HG03439 (cell line): ENCODE measurements around the gene SLC16A13.
"Not testable (repeated sequence)": the region's sequence is repeated elsewhere in the genome, so short reads cannot be mapped to it uniquely, and the experiment has no call there.

ENCODE experiments used
- ATAC-seq: cut with Tn5 transposase; IDR thresholded peaks from one replicate; pipeline ENCODE4 v1.9.1; 2021; ENCODE audit warnings: mild to moderate bottlenecking, moderate library complexity; ENCODE audit not compliant: unreplicated experiment

Gene SLC16A13

GRCh38 chr17:7027335-7027734, 8.5 kb upstream of the SLC16A13 start:
- ATAC-seq: no peak

DNA sequence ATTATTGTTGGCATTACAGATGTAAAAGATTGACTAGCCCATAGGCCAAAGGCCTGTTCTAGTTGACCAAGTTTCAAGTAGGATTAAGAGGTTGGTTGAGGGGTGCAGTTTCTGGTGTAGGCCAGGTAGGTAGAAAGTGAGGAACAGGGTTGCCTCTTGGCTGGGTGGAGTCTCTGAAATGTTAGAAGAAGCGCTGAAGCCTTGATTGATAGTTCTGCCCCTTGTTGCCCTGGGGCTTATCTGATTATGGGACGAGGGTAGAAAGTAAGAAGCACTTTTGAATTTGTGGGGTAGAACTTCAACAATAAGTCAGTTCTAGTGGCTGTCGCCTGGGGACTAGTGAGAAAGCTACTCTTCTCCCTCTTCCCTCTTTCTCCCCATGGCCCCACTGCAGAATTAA, 6.7 kb upstream of the SLC16A13 start:
- no peak for ATAC-seq

GRCh38 chr17:7029659-7030058, 6.2 kb upstream of the SLC16A13 start:
- no peak for ATAC-seq

DNA sequence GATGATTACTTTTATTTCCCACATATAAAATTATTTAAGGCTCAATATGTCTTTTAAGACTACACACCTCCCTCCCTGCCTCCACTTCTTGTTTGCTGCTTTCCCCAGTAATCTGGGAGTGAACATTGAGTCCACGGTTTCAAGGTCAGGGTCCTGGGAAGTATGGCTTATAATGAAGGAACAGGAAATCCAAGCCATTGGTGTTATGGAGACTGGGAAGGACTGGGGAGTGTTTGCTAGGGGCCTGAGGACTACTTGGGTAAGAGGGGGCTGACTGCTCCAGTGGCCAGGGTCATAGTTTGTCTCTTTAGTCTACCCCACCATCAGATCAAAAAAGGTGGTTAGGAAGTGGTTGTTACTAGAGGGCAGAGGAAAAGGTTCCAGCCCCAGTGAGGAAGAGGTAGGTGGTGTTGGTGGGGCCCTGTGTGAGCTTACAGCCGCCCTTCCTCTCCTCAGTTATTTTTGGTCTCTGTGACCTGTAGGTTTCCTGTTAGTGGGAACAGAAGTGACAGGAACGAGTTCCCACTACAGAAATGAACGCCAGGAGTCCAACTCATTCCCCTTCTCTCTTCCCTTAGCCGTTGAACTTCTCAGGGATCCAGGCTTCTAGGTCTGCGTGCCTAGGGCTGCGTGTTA, 742 bp upstream of the SLC16A13 start:
- peak; percentile 9 for ATAC-seq

GRCh38 chr17:7038025-7038862, 2.4 kb downstream of the SLC16A13 start:
- no peak for ATAC-seq

DNA sequence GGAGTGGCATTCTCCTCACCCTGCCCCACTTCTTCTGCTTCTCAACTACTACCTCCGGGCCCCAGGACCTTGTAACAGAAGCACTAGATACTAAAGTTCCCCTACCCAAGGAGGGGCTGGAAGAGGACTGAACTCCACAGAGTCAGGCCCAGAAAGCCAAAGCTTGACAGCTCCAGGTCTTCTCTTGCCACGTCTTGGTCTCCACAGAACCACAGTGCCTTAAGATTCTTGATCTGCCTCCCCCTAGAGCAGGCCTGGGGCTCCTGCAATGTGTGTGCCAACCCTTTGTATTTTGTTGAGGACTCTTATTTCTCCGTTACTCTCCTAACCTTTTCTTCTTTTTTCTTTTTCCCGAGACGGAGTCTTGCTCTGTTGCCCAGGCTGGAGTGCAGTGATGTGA, 4.0 kb downstream of the SLC16A13 start:
- ATAC-seq: no peak

DNA sequence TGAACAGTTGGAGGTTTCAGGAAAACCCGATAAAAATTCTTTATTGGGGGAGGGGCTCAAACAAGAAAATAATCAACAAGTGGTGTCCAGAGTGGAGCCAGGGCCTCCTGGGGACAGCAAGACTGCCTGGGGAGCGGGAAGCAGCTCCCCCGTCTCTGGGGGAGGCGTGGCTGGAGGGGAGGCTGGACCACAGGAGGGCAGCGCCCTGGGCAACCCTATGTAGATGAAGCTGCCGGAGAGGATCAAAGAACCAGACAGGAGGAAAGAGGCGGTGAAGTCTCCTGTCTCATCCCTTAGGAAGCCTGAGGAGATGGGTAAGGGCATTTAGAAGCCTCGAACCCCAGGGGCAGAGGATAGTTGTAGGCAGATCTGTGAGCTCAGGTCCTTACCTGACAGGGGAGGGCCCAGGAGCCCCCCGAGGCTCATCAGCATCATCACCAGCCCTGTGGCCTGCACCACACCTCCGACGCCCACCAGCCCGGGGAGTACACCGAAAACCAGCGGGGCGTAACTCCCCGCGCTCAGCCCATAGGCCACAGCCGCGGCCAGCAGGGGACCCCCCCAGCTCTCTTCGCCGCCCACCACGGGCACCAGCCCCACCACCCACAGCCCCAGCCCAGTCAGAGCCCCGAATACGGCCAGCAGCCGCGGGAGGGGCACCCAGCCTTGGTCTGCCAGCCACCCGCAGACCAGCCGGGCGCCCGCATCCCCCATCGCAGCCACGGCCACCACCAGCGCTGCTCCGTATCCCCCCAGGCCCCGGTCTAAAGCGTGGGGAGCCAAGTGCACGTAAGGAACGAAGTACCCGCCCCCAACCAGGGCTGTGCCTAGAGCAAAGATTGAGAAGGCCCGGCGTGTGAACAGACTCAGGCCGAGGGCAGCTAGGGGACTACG, 6.0 kb downstream of the SLC16A13 start:
- ATAC-seq: no peak

GRCh38 chr17:7042501-7043181, 6.8 kb downstream of the SLC16A13 start:
- no peak for ATAC-seq

- no peak for ATAC-seq
Measured at GRCh38 chr17:7043182-7043496, 7.3 kb downstream of the SLC16A13 start.

DNA sequence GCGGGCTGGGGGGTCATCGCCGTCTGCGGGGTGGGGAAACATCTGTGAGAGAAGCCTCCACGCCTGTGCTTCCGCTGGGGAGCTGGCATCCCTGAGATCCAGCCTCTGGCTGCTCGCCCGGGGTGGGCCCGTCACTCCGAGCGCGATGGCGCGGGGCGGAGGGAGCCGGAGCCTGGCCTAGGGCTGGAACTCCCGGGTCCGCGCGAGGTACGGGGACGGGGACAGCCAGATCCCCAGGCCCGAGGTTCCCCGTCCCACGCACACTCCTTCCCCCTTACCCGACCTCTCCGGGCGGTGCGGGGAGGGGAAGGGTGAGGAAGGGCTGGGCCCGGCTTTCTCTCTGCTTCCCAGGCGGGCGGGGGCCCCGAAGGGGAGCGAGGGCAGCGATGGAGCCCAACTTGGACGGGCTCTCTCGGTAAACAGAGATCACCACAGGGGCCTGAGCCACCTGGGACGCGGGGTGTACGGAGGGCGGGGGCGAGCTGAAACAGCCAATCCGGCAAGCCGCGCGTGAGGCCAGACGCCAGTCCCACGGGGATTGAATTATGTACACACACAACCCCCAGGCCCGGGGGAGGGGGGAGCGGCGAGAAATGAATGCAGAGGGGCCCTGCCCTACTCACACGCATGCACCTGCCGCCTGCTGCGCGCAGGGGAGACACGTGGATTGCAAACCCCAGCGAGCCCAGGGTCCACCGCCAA, 7.8 kb downstream of the SLC16A13 start, which contains the start of gene SLC16A11:
Gene SLC16A11, minus strand, starts transcription at position 596 of the 702 bp plus-strand sequence. Its CDS starts 579 bp downstream, at position 17.
- ATAC-seq: no peak

GRCh38 chr17:7045492-7046126, 9.8 kb downstream of the SLC16A13 start:
- no peak for ATAC-seq

DNA sequence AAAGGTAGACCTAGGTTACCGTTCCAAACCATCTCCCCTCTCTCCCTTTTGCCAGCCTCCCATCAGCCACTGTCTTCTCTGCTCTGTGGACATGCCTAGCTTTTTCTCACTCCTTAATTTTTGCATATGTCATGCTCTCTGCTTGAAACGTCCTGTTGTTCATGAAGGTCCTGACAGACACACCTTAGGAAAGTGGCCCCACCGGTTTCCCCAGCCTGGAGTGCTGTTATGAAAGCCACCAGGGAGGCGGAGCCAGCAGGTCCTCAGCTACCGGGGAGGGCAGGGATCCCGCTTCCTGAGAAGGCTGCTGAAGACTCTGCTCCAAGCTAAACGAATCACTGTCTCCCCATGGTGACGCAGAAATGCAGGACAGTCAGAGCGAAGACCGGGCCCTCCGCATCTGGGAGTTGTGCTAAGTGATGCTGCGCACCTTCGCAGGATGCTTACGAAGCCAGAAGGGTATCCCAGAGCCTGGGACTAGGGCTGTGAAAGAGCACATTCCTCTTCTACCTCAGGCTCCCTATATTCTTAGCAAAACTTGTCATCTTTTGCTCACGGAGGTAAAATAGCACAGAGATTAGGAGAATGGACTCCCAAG, 10.4 kb downstream of the SLC16A13 start:
- no peak for ATAC-seq

DNA sequence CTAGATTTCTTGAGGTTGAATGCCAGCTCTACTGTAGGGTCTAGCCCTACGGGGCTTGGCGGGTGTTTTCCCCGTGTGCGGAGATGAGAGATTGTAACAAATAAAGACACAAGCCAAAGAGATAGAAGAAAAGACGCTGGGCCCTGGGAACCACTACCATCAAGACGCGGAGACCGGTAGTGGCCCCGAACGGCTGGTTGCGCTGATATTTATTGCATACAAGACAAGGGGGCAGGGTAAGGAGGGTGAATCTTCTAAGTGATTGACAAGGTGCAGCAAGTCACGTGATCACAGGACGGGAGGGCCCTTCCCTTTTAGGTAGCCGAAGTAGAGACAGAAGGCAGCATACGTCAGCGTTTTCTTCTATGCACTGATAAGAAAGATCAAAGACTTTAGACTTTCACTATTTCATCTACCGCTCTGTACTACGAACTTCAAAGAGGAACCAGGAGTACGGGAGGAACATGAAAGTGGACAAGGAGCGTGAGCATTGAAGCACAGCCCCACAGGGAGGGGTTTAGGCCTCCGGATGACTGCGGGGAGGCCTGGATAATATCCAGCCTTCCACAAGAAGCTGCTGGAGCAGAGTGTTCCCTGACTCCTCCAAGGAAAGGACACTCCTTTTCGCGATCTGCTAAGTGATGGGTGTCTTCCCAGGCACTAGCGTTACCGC, 11.0 kb downstream of the SLC16A13 start:
- not testable (repeated sequence) for ATAC-seq

- no peak for ATAC-seq
Measured at GRCh38 chr17:7047566-7047965, 11.8 kb downstream of the SLC16A13 start.

- ATAC-seq: no peak
Measured at GRCh38 chr17:7048968-7049367, 13.2 kb downstream of the SLC16A13 start.

GRCh38 chr17:7050583-7050982, 14.8 kb downstream of the SLC16A13 start:
- ATAC-seq: not testable (repeated sequence)

GRCh38 chr17:7056386-7056785, 20.6 kb downstream of the SLC16A13 start:
- ATAC-seq: no peak

DNA sequence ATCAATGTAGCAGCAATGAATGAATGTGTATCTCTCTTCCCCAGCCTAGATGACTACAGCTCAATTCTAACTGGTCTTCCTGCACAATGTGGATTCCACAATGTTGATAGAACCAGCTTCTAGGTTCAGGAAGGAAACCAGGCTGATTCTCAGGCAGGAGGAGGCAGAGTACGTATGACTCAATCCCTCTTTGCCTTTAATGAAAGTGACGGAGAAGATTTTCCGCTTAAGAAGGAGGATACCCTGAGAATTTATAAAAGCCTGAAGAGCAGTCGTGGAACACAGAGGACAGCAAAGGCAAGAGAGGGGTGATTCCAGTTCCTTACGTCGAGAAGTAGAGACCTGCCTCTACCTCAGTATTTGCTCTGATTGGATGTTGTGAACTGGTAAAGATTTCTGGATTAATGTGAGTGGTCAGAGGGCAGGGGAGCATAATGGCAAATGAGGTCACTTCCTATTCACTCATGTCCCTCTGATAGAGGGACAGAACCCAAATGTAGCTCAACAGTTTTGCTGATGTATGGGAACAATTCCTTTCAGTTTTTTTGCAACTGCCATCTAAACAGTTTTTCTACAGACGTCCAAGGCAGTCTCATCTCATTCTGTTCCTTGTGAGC, 23.1 kb downstream of the SLC16A13 start:
- no peak for ATAC-seq
